GM18868 (cell line): ENCODE results near the gene PHYHIPL.

Experiments
- ATAC-seq: cut with Tn5 transposase; IDR thresholded peaks from one replicate; pipeline ENCODE4 v1.9.1; 2021; ENCODE audit warnings: mild to moderate bottlenecking, moderate library complexity; ENCODE audit not compliant: unreplicated experiment

Gene PHYHIPL

DNA sequence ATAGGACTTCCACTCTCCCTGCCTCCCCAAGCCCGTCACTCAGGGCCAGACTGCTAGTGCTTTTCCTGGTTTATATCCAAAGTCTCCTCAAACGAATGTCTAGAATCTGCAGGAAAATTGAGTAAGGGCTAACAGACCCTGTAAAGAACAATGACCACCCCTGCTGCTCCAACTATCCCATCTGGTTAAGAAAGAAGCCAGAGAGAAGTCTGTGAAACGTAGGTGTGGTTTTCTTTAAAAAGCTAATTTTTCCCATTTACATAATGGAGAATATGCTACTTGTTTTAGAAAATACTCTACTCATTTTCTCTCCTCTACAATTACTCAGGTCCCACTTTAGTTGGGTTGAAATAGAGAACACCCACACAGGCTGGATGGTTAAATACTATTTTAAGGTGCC lies 113.4 kb downstream of the PHYHIPL start:
- ATAC-seq: no peak

DNA sequence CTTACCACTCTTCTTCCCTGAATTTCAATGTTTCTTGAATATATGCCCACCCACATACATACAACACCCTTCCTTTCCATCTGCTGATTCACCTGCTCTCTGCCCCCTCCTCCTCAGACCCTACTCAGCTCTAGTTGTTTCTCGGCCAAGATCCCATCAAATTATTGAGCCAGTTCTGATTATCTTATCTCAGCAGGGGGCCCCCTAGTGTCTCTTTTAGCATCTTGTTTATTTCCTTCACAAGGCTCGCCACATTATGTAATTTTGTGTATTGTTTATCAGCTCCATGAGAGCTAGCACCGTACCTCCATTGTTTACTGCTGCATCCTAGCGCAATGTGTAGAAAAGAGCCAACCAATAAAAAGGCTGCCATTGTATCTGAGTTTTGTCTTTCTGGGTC lies 114.0 kb downstream of the PHYHIPL start:
- no peak for ATAC-seq
